ENCODE measurements around the gene AQP3.

DNA sequence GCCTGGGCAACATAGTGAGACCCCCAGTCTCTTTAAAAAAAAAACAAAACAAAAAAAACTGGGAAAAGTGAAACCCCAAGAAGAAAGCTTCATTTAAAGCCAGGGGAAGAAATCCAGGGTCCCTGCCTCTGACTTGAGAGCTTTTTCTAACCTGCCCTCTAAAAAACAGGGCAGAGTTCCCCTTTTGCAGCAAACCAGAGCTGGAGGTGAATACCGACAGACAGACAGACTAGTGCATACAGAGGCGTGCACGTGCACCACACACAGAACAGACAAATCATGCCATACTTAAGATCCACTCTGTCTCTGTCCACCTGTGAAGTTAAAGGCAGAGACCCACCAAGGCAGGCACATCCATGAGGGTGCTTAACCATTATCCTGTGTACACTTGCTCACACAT is 11.7 kb upstream of the AQP3 start:
- TF ChIP-seq, protein P1, sequence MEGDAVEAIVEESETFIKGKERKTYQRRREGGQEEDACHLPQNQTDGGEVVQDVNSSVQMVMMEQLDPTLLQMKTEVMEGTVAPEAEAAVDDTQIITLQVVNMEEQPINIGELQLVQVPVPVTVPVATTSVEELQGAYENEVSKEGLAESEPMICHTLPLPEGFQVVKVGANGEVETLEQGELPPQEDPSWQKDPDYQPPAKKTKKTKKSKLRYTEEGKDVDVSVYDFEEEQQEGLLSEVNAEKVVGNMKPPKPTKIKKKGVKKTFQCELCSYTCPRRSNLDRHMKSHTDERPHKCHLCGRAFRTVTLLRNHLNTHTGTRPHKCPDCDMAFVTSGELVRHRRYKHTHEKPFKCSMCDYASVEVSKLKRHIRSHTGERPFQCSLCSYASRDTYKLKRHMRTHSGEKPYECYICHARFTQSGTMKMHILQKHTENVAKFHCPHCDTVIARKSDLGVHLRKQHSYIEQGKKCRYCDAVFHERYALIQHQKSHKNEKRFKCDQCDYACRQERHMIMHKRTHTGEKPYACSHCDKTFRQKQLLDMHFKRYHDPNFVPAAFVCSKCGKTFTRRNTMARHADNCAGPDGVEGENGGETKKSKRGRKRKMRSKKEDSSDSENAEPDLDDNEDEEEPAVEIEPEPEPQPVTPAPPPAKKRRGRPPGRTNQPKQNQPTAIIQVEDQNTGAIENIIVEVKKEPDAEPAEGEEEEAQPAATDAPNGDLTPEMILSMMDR (IDR thresholded peaks at IDR 0.05): no peak
- TF ChIP-seq POLR2A (IDR thresholded peaks at IDR 0.05): no peak
